Measurements from ENCODE around the gene FAIM2.

Gene FAIM2

DNA sequence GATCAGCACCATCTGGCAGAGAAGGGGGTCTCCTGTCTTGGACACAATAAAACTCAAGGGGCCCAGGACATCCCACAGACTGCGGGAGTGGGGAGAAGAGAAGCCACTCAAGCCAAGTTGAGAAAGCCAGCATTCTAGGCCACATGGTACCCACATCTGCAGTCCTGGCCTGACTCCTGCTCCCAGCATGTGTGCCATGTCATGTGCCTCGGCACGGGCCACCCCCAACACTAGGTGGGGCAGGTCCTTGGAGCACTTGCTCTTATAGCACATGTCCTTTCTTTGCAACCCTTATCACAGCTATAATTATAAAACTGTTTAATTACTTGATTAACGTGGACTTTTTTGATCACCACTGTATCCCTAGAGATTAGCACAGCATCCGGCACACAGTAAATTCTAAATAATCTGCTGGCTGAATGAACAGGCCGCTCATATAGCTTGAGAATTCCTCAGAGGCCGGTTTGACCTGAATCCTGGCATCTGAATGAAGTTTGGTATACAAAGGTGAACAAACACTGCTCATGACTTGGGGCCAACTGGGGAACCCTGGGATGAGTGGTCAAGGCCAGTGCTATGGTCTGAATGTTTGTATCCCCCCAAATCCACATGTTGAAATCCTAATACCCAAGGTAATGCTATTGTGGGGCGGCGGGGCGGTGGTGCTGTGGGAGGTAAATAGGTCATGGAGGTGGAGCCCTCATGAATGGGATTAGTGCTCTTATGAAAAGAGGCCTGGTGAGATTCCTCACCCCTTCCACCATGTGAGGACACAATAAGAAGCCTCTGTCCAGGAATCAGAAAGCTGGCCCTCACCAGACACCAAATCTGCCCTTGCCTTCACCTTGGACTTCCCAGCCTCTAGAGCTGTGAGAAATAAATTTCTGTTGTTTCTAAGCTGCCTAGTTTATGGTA, 82.1 kb downstream of the FAIM2 start:
- no peak for DNase-seq

DNA sequence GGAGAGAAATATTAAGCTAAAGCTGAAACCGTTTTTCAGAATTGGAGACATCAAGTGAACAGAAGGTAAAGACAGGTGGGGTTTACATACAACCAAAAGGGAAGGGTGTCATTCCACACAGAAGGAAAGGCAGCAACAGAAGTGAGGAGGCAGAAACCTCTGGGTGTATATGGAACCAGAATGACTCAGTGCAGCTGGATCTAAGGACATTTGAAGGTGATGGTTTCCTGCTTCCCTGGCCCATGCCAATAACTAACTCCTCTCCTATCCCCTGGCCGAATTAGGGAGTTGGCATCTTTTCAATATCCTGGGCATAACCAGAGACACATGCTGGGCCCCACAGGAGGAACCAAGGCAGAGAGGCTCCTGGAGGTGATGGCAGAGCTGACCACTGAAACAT, 83.9 kb downstream of the FAIM2 start:
- no peak for DNase-seq

DNA sequence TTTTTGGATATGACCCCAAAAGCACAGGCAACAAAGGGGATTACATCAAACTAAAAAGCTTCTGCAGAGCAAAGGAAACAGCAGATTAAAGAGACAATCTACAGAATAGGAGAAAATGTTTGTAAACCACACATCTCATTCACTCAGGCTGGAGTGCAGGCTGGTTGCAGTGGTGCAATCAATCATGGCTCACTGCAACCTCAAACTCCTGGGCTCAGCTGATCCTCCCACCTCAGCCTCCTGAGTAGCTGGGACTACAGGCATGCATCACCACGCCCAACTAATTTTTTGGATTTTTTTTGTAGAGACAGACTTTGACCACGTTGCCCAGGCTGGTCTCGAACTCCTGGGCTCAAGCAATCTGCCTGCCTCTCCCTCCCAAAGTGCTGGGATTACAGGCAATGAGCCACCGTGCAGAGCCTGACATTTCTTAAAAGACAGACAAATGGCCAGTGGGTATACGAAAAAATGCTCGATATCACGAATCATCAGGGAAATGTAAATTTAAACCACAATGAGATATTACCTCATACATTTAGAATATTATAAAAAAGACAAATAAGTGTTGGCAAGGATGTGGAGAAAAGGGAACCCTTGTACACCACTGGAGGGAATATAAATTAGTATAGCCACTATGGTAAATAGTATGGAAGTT, 85.3 kb downstream of the FAIM2 start:
- DNase-seq: no peak
